OCI-LY7 (cell line): Measurements from ENCODE around the gene GARIN5B. TPM values are rescaled to one million over a fixed set of nuclear protein-coding genes. Genes with fewer than 3 reads are reported as not detected.

Source experiments
- BruUV-seq: library from RNA; stranded (reverse); fragments of 400-500 nt; replicated peaks from 2 replicates; lab custom pipeline; 2021; lab: Mats Ljungman, UMichigan
- CTCF ChIA-PET: fragments of 300-600 bp; sonication (Branson Sonifier 250); formaldehyde crosslinking; loops from one replicate; lab custom pipeline; 2022; ENCODE audit warnings: antibody characterized with exemption; ENCODE audit not compliant: unreplicated experiment; lab: Charles Lee
- POLR2A ChIA-PET: fragments of 300-600 bp; sonication (Branson Sonifier 250); formaldehyde crosslinking; loops from one replicate; lab custom pipeline; 2022; ENCODE audit warnings: antibody characterized with exemption; lab: Charles Lee
- DNase-seq: peaks from one replicate; pipeline ENCODE4 v3.0.0-alpha.2; 2015; ENCODE audit warnings: low spot score
- H2AFZ ChIP-seq: fragments of 200-600 bp; sonication (generic), shearing (Covaris generic); 2 replicates; pipeline ENCODE4 v1.6.1; 2014; ENCODE audit warnings: mild to moderate bottlenecking, antibody characterized with exemption, low read length, moderate library complexity
- H3K27ac ChIP-seq: fragments of 200-600 bp; sonication (generic); 2 replicates; pipeline ENCODE4 v1.5.1; 2014; ENCODE audit warnings: mixed run types, low read depth, mild to moderate bottlenecking, moderate library complexity, low read length, inconsistent platforms; ENCODE audit not compliant: poor library complexity, severe bottlenecking
- H3K36me3 ChIP-seq: fragments of 200-600 bp; sonication (generic); 2 replicates; pipeline ENCODE4 v1.6.1; 2014; ENCODE audit warnings: mild to moderate bottlenecking, antibody characterized with exemption, low read length, moderate library complexity, mixed read lengths; ENCODE audit not compliant: insufficient read depth
- H3K4me1 ChIP-seq: fragments of 200-600 bp; sonication (generic); 2 replicates; pipeline ENCODE4 v1.5.1; 2014; ENCODE audit warnings: mild to moderate bottlenecking, low read length; ENCODE audit not compliant: insufficient read depth, poor library complexity, severe bottlenecking
- H3K4me2 ChIP-seq: fragments of 200-600 bp; sonication (generic); 2 replicates; pipeline ENCODE4 v1.6.1; 2014; ENCODE audit warnings: mild to moderate bottlenecking, low read length
- H3K4me3 ChIP-seq: fragments of 200-600 bp; sonication (generic); 2 replicates; pipeline ENCODE4 v1.5.1; 2014; ENCODE audit warnings: mild to moderate bottlenecking, low read depth, low read length; ENCODE audit not compliant: poor library complexity, severe bottlenecking
- H3K79me2 ChIP-seq: fragments of 200-600 bp; sonication (generic); 2 replicates; pipeline ENCODE4 v1.6.1; 2016; ENCODE audit warnings: low read depth, mild to moderate bottlenecking, low read length, moderate library complexity, mixed read lengths; ENCODE audit not compliant: insufficient read depth
- H3K9me2 ChIP-seq: fragments of 200-600 bp; sonication (generic); 2 replicates; pipeline ENCODE4 v1.6.1; 2016; ENCODE audit warnings: mild to moderate bottlenecking, low read length, mixed read lengths; ENCODE audit not compliant: insufficient read depth
- H3K9me3 ChIP-seq: fragments of 200-600 bp; sonication (generic); 2 replicates; pipeline ENCODE4 v1.6.1; 2014; ENCODE audit warnings: mild to moderate bottlenecking, mixed run types, low read length, mixed read lengths
- H4K20me1 ChIP-seq: fragments of 200-600 bp; sonication (generic); 2 replicates; pipeline ENCODE4 v1.6.1; 2014; ENCODE audit warnings: mild to moderate bottlenecking, antibody characterized with exemption, low read length, moderate library complexity, mixed read lengths; ENCODE audit not compliant: insufficient read depth
- EZH2phosphoT487 ChIP-seq: fragments of 200-600 bp; sonication (generic); IDR thresholded peaks from 2 replicates; pipeline ENCODE4 v1.6.1; 2018; ENCODE audit warnings: low read depth, borderline replicate concordance, mild to moderate bottlenecking, mixed run types, antibody characterized with exemption, low read length, moderate library complexity, mixed read lengths
- intact Hi-C: fragments of 100-400 bp; cut with micrococcal nuclease; formaldehyde crosslinking; loops from one replicate; pipeline ENCODE4 v1.10.0; 2022; ENCODE audit not compliant: unreplicated experiment
- total RNA-seq, 2 experiments: library from RNA; depleted of rRNA in 1 of 2; stranded (reverse); fragments of >200 nt in 1 of 2; shearing (Covaris generic) in 1 of 2; gene quantifications; 2 replicates each; pipeline ENCODE4 v1.2.3, GENCODE V29; 2014 to 2022
- TF ChIP-seq, protein P1 (sequence below): fragments of 200-600 bp; sonication (generic); conservative IDR thresholded peaks from 2 replicates; pipeline ENCODE4 v1.5.1; 2014; ENCODE audit warnings: mild to moderate bottlenecking, antibody characterized with exemption, low read length, moderate library complexity, mixed read lengths

GARIN5B gene
- total RNA-seq, 2 experiments from 2014 or later, result not detected

DNA sequence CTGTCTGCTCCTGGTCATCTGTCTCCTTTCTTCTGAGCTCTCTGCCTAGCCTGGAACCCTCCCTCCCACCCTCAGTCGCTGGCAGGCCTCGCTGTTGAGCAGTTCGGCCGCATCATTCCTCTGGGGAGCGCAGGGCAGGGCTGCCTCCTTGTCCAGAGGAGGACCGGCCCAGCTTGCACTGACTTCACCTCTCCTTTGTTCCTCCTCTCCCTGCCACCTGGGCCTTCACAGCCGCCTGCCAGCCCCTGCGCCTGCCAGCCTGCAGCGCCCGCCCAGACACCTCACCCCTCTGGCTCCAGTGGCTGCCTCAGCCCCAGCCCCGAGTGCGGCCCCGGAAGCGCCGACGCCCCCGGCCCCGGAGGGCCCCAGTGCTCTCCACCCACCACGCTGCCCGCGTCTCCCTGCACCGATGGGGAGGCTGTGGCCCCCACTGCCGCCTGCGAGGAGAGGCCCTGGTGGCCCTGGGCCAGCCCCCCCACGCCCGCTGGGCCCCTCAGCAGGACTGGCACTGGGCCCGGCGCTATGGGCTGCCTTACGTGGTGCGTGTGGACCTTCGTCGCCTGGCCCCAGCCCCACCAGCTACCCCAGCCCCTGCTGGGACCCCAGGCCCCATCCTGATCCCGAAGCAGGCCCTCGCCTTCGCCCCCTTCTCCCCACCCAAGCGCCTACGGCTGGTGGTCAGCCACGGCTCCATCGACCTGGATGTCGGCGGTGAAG lies 16.2 kb downstream of the GARIN5B start:
- no peak overlapping the region for H3K27ac ChIP-seq
- no peak for DNase-seq
- H2AFZ ChIP-seq, result no peak overlapping the region
- no peak overlapping the region for H3K4me3 ChIP-seq
- H3K9me2 ChIP-seq, result no peaks in the 10 kb centered on the region
- H3K4me1 ChIP-seq, result no peaks in the 10 kb centered on the region
- no peaks in the 10 kb centered on the region for H3K79me2 ChIP-seq
- no peaks in the 10 kb centered on the region for H3K9me3 ChIP-seq
- BruUV-seq, result no TSS peak
- intact Hi-C loops, result no loop called here
- H3K36me3 ChIP-seq, result no peaks in the 10 kb centered on the region
- TF ChIP-seq, protein P1, sequence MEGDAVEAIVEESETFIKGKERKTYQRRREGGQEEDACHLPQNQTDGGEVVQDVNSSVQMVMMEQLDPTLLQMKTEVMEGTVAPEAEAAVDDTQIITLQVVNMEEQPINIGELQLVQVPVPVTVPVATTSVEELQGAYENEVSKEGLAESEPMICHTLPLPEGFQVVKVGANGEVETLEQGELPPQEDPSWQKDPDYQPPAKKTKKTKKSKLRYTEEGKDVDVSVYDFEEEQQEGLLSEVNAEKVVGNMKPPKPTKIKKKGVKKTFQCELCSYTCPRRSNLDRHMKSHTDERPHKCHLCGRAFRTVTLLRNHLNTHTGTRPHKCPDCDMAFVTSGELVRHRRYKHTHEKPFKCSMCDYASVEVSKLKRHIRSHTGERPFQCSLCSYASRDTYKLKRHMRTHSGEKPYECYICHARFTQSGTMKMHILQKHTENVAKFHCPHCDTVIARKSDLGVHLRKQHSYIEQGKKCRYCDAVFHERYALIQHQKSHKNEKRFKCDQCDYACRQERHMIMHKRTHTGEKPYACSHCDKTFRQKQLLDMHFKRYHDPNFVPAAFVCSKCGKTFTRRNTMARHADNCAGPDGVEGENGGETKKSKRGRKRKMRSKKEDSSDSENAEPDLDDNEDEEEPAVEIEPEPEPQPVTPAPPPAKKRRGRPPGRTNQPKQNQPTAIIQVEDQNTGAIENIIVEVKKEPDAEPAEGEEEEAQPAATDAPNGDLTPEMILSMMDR, result no peak
- no peak for TF ChIP-seq EZH2phosphoT487
- H3K4me2 ChIP-seq, result no peak overlapping the region
- CTCF ChIA-PET, result no interaction called here
- POLR2A ChIA-PET, result interaction anchor here (0.6 kb wide), 1 partner anchor 34 kb away, joined by 6 read pairs; no protein-coding TSS in a partner anchor
- no peaks in the 10 kb centered on the region for H4K20me1 ChIP-seq

DNA sequence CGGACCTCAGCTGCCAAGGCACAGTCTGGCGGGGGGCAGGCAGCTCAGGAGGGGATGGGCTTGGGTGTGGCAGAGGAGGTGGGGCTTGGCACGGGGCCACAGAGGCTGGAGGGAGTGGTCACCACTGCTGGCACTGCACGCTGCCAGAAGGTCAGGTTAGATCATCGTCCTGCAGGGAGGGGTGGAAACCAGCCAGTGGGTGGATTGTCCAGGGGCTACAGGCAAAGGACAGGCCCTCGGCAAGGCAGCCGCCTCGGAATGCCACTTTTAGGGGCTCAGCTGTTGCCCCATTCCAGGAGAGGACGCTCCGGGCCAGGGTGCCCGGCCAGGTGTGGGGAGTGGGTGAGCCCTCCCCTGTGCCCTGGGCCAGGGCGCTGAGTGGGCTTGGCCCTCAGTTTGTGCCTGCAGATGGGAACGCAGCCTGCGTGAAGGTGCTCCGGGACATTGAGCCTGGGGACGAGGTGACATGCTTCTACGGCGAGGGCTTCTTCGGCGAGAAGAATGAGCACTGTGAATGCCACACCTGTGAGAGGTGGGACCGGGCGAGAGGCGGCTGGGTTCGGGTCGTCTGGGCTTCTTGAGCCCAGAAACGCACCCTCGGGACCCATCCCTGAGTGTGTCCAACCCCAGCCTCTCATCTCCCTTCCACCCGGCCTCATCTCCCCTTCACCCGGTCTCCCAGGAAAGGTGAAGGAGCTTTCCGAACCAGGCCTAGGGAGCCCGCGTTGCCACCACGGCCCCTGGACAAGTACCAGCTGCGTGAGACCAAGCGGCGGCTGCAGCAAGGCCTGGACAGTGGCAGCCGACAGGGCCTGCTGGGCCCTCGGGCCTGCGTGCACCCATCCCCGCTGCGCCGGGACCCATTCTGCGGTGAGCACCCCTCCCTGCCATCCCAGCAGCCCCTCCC lies 17.0 kb downstream of the GARIN5B start:
- no TSS peak for BruUV-seq
- Histone ChIP-seq H3K9me2 (no peaks in the 10 kb centered on the region), H3K4me1 (peaks cover 7% of the 10 kb centered on the region), H2AFZ (no peak overlapping the region), H3K27ac (no peak overlapping the region), H3K4me2 (no peak overlapping the region), H3K79me2 (no peaks in the 10 kb centered on the region), H3K9me3 (no peaks in the 10 kb centered on the region), H3K4me3 (no peak overlapping the region), H4K20me1 (no peaks in the 10 kb centered on the region), H3K36me3 (no peaks in the 10 kb centered on the region)
- POLR2A ChIA-PET, result interaction anchor here (0.6 kb wide), 1 partner anchor 33 kb away, joined by 6 read pairs; no protein-coding TSS in a partner anchor
- intact Hi-C loops, result no loop called here
- CTCF ChIA-PET, result no interaction called here
- DNase-seq, result no peak
- no peak for TF ChIP-seq EZH2phosphoT487
- TF ChIP-seq, protein P1, result no peak
